B cell (primary cell): ENCODE measurements around the gene NGEF. TPM values are rescaled to one million over a fixed set of nuclear protein-coding genes. Genes with fewer than 3 reads are reported as not detected.

Experiments used
- ATAC-seq: fragments of 200-7000 bp; cut with Tn5 transposase; one replicate; pipeline ENCODE4 v1.10.0; 2021; ENCODE audit warnings: low read depth, mild to moderate bottlenecking, moderate number of reproducible peaks, moderate library complexity
- CTCF ChIA-PET: fragments of 350-600 bp; sonication (Branson Sonifier 250); formaldehyde crosslinking; loops from one replicate; lab custom pipeline; 2021; ENCODE audit warnings: antibody characterized with exemption, inconsistent platforms; lab: Charles Lee
- POLR2A ChIA-PET: fragments of 350-600 bp; sonication (Branson Sonifier 250); formaldehyde crosslinking; loops from one replicate; lab custom pipeline; 2021; ENCODE audit warnings: antibody characterized with exemption; lab: Charles Lee
- DNase-seq: peaks from one replicate; pipeline ENCODE4 v3.0.0; 2013
- H2AFZ ChIP-seq: 2 replicates; pipeline ENCODE4 v1.6.1; 2012; ENCODE audit warnings: mild to moderate bottlenecking, low read depth, low read length; ENCODE audit not compliant: insufficient read depth, poor library complexity, severe bottlenecking
- H3K27ac ChIP-seq, 2 donors: 1 replicate in 1 of 2; 2 replicates in 1 of 2; pipeline ENCODE4 v1.5.1; 2012 to 2013; ENCODE audit warnings: low read length in 2 of 2, mild to moderate bottlenecking in 2 of 2, moderate library complexity in 1 of 2
- H3K27me3 ChIP-seq, 4 experiments: fragments of 200-600 bp in 1 of 4; sonication (generic) in 1 of 4; replicated peaks in 1 of 4; 1 replicate in 2 of 4; 2 replicates in 2 of 4; pipeline versions ENCODE4 v1.6.1 to v1.7.0; 2013 to 2016; ENCODE audit warnings: low read length in 3 of 4, mild to moderate bottlenecking in 2 of 4, mixed read lengths in 1 of 4, moderate library complexity in 1 of 4; ENCODE audit not compliant: insufficient read depth in 4 of 4, control insufficient read depth in 3 of 4; ENCODE audit errors: control extremely low read depth in 1 of 4
- H3K36me3 ChIP-seq, 2 experiments: replicated peaks in 1 of 2; 1 replicate in 1 of 2; 2 replicates in 1 of 2; pipeline versions ENCODE4 v1.6.1 to v1.7.1; 2013; ENCODE audit warnings: low read length in 1 of 2; ENCODE audit not compliant: insufficient read depth in 2 of 2, control insufficient read depth in 1 of 2; ENCODE audit errors: control extremely low read depth in 1 of 2, extremely low read depth in 1 of 2
- H3K4me1 ChIP-seq, 2 donors: fragments of 200-600 bp in 1 of 2; sonication (generic) in 1 of 2; 1 replicate in 1 of 2; 2 replicates in 1 of 2; pipeline versions ENCODE4 v1.5.1 to v1.6.1; 2013 to 2017; ENCODE audit warnings: low read length in 2 of 2; ENCODE audit not compliant: control insufficient read depth in 2 of 2, insufficient read depth in 2 of 2
- H3K4me2 ChIP-seq: replicated peaks from 2 replicates; pipeline ENCODE3; 2012; ENCODE audit warnings: mild to moderate bottlenecking, low read depth, low read length; ENCODE audit not compliant: poor library complexity, severe bottlenecking
- H3K4me3 ChIP-seq, 5 experiments: fragments of 200-600 bp in 1 of 5; sonication (generic) in 1 of 5; 1 replicate in 3 of 5; 2 replicates in 2 of 5; pipeline versions ENCODE4 v1.5.1 to v1.7.0; 2011 to 2016; ENCODE audit warnings: low read length in 4 of 5, mild to moderate bottlenecking in 4 of 5, low read depth in 2 of 5, control low read depth in 1 of 5, moderate library complexity in 1 of 5; ENCODE audit not compliant: insufficient read depth in 1 of 5; ENCODE audit errors: control extremely low read depth in 1 of 5, extremely low read depth in 1 of 5
- H3K79me2 ChIP-seq: fragments of 200-600 bp; sonication (generic); one replicate; pipeline ENCODE4 v1.6.0; 2016; ENCODE audit warnings: low read length; ENCODE audit not compliant: control insufficient read depth, insufficient read depth
- H3K9ac ChIP-seq: fragments of 200-600 bp; sonication (generic); 2 replicates; pipeline ENCODE4 v1.6.1; 2017; ENCODE audit warnings: mild to moderate bottlenecking, low read length, moderate library complexity
- H3K9me3 ChIP-seq, 3 donors: one replicate each; pipeline versions ENCODE4 v1.6.1 to v1.7.1; 2013; ENCODE audit warnings: low read length in 2 of 3; ENCODE audit not compliant: control insufficient read depth in 2 of 3, insufficient read depth in 1 of 3; ENCODE audit errors: control extremely low read depth in 1 of 3
- H4K20me1 ChIP-seq: 2 replicates; pipeline ENCODE4 v1.6.0; 2012; ENCODE audit warnings: mild to moderate bottlenecking, low read length; ENCODE audit not compliant: insufficient read depth, control insufficient read depth, poor library complexity, severe bottlenecking
- H3K27ac Mint-ChIP-seq: one replicate; pipeline ENCODE4 v1.8.0; 2021; ENCODE audit warnings: mixed read lengths
- H3K27me3 Mint-ChIP-seq: one replicate; pipeline ENCODE4 v1.8.0; 2021; ENCODE audit warnings: mixed read lengths
- H3K4me1 Mint-ChIP-seq: one replicate; pipeline ENCODE4 v1.8.0; 2021; ENCODE audit warnings: mixed read lengths
- H3K4me3 Mint-ChIP-seq: one replicate; pipeline ENCODE4 v1.8.0; 2021; ENCODE audit warnings: mixed read lengths
- H3K9me3 Mint-ChIP-seq: one replicate; pipeline ENCODE4 v1.8.0; 2022; ENCODE audit warnings: mixed read lengths; ENCODE audit not compliant: insufficient read depth
- EZH2 ChIP-seq: IDR thresholded peaks from 2 replicates; pipeline ENCODE4 v1.6.1; 2012; ENCODE audit warnings: borderline replicate concordance, low read depth, mild to moderate bottlenecking, moderate library complexity, low read length; ENCODE audit not compliant: insufficient read depth, poor library complexity, severe bottlenecking
- WGBS: methylation state at CpG from one replicate; pipeline ENCODE4 v1.1.5; 2013; ENCODE audit warnings: missing lambda C conversion rate; ENCODE audit not compliant: insufficient coverage; 5-methylcytosine and 5-hydroxymethylcytosine counted together
- intact Hi-C: fragments of 100-400 bp; cut with micrococcal nuclease; formaldehyde crosslinking; loops from one replicate; pipeline ENCODE4 v1.10.0; 2022
- polyA plus RNA-seq: library from polyadenylated mRNA; depleted of rRNA; stranded (reverse); fragments of >200 nt; gene quantifications from 2 replicates; pipeline ENCODE4 v1.2.3, GENCODE V29; 2012
- total RNA-seq, 2 donors: library from RNA; stranded (reverse); fragments of 120-200 nt in 1 of 2; gene quantifications; 1 replicate in 1 of 2; 2 replicates in 1 of 2; pipeline versions ENCODE4 v1.2.3 to v1.2.4, GENCODE V29; 2013 to 2022
- TF ChIP-seq, protein P1 (sequence below): fragments of 200-600 bp; IDR thresholded peaks from one replicate; pipeline ENCODE4 v1.8.0; 2022; ENCODE audit warnings: antibody characterized with exemption, mild to moderate bottlenecking

Gene NGEF
- total and polyA plus RNA-seq, 2 donors (not counting 1 experiment from before 2014, with no cell fraction given), result not detected

DNA sequence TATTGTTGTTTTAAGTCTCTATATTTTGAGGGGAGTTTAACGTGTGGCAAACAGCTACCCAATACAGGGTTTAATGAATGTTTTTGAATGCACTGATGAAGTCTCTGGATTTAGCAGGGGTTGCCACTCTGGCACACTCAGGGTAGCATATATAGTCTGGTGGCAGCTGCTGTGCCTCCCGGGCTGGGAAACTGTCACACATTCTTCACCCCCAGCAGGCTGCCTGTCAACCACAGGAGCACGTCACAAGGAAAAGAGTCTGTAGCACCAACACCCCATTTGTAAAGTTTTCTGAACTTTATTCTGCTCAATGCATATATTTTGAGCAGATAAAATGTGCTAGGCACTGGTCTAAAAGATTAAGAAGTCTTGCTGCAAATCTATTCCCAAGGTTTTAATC lies 39.3 kb downstream of the NGEF start:
- H3K4me1 ChIP-seq, result no peaks in the 10 kb centered on the region
- no peak overlapping the region for H2AFZ ChIP-seq
- H3K4me3 ChIP-seq, result no peak overlapping the region
- intact Hi-C loops, result no loop called here
- H3K27me3 ChIP-seq, result peaks cover 0 to 3% (median 0%) of the 10 kb centered on the region in 4 experiments
- Mint-ChIP-seq H3K27ac (no peak overlapping the region), H3K4me1 (no peaks in the 10 kb centered on the region), H3K4me3 (no peak overlapping the region), H3K9me3 (peaks cover 2% of the 10 kb centered on the region), H3K27me3 (peaks cover 7% of the 10 kb centered on the region)
- no peak overlapping the region for H3K27ac ChIP-seq
- WGBS, result 80% methylated on average over 1 of the region's 3 CpGs
- DNase-seq (no peak), ATAC-seq (no peak)
- POLR2A ChIA-PET, result no interaction called here
- H3K79me2 ChIP-seq, result no peaks in the 10 kb centered on the region
- no peaks in the 10 kb centered on the region for H4K20me1 ChIP-seq
- no peak overlapping the region for H3K4me2 ChIP-seq
- H3K9ac ChIP-seq, result no peak overlapping the region
- H3K36me3 ChIP-seq, result no peaks in the 10 kb centered on the region
- TF ChIP-seq EZH2, result no peak
- TF ChIP-seq, protein P1, sequence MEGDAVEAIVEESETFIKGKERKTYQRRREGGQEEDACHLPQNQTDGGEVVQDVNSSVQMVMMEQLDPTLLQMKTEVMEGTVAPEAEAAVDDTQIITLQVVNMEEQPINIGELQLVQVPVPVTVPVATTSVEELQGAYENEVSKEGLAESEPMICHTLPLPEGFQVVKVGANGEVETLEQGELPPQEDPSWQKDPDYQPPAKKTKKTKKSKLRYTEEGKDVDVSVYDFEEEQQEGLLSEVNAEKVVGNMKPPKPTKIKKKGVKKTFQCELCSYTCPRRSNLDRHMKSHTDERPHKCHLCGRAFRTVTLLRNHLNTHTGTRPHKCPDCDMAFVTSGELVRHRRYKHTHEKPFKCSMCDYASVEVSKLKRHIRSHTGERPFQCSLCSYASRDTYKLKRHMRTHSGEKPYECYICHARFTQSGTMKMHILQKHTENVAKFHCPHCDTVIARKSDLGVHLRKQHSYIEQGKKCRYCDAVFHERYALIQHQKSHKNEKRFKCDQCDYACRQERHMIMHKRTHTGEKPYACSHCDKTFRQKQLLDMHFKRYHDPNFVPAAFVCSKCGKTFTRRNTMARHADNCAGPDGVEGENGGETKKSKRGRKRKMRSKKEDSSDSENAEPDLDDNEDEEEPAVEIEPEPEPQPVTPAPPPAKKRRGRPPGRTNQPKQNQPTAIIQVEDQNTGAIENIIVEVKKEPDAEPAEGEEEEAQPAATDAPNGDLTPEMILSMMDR, result no peak
- peaks cover 0 to 8% (median 0%) of the 10 kb centered on the region in 3 donors for H3K9me3 ChIP-seq
- CTCF ChIA-PET, result no interaction called here

DNA sequence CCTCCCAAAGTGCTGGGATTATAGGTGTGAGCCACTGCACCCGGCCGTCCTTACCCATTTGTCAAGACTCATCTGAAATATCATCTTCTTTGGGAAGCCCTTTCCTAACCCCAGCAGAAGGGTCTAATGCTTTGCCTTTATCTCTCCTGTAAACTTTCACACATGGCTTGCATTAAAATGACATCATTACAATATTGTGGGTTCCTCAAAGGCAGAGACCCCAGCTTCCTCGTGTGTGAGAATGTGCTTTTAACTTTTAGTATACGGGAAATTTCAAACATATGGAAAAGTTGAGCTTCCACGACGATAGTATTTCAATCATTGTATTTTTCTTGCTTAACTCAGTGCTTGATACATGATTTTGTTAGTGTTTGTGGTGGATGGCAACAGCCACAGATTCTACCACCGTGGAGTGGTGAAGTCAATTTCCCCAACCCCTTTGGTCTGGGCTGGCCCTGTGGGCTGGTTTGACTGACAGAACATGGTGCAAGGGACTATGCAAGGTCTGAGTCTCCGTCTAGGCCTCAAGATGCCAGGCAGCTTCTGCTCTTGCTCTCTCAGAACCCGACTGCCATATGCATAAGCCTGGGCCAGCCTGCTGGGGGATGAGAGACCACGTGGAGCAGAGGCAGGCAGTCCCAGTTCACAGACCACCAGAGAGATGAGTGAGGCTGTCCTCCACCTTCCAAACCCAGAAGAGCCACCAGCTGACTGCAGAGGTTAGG lies 39.9 kb downstream of the NGEF start:
- ATAC-seq (no peak), DNase-seq (no peak)
- Histone ChIP-seq H4K20me1 (no peaks in the 10 kb centered on the region), H3K9me3 (peaks cover 0 to 13% (median 0%) of the 10 kb centered on the region in 3 donors), H3K9ac (no peak overlapping the region), H3K27ac (no peak overlapping the region), H3K27me3 (peaks cover 0 to 3% (median 0%) of the 10 kb centered on the region in 4 experiments), H3K36me3 (no peaks in the 10 kb centered on the region), H3K4me3 (no peak overlapping the region), H3K79me2 (no peaks in the 10 kb centered on the region), H3K4me1 (no peaks in the 10 kb centered on the region), H2AFZ (no peak overlapping the region), H3K4me2 (no peak overlapping the region)
- intact Hi-C loops, result no loop called here
- Mint-ChIP-seq H3K27me3 (peaks cover 7% of the 10 kb centered on the region), H3K4me3 (no peak overlapping the region), H3K4me1 (no peaks in the 10 kb centered on the region), H3K27ac (no peak overlapping the region), H3K9me3 (peaks cover 2% of the 10 kb centered on the region)
- CTCF ChIA-PET, result no interaction called here
- POLR2A ChIA-PET, result no interaction called here
- TF ChIP-seq, protein P1, result no peak
- no peak for TF ChIP-seq EZH2
- WGBS, result 86% methylated on average over 7 of the region's 10 CpGs
